Prostate gland (tissue), 2 donors: Measurements from ENCODE around the gene ITIH2. TPM values are rescaled to one million over a fixed set of nuclear protein-coding genes. Genes with fewer than 3 reads are reported as not detected.
A peak's percentile ranks its signal among the peaks of the same experiment; 100 is the strongest.

ENCODE experiments used
- DNase-seq: peaks from one replicate; pipeline ENCODE4 v3.0.0-alpha.2; 2019; ENCODE audit warnings: low spot score
- H3K27ac ChIP-seq, 2 donors: fragments of 200-600 bp; sonication (generic); 2 replicates each; pipeline ENCODE4 v1.5.1; 2017 to 2019
- H3K27me3 ChIP-seq: fragments of 200-600 bp; sonication (generic); replicated peaks from 2 replicates; pipeline ENCODE4 v1.5.1; 2019; ENCODE audit not compliant: insufficient read depth
- H3K36me3 ChIP-seq, 2 donors: fragments of 200-600 bp; sonication (generic); 1 replicate in 1 of 2; 2 replicates in 1 of 2; pipeline versions ENCODE4 v1.5.1 to v1.8.1; 2017 to 2019
- H3K4me1 ChIP-seq: fragments of 200-600 bp; sonication (generic); replicated peaks from 2 replicates; pipeline ENCODE4 v1.5.1; 2019
- H3K4me3 ChIP-seq, 2 donors: fragments of 200-600 bp; sonication (generic); 2 replicates each; pipeline ENCODE4 v1.5.1; 2017 to 2019
- H3K9me3 ChIP-seq: fragments of 200-600 bp; sonication (generic); 2 replicates; pipeline ENCODE4 v1.5.1; 2017
- CTCF ChIP-seq, 4 experiments: fragments of 200-600 bp in 2 of 4; fragments of 450-650 bp in 2 of 4; sonication (generic) in 2 of 4; IDR thresholded peaks; 1 replicate in 3 of 4; 2 replicates in 1 of 4; pipeline ENCODE4 v1.5.1; 2016 to 2019; ENCODE audit warnings: antibody characterized with exemption in 4 of 4, mild to moderate bottlenecking in 2 of 4, moderate library complexity in 2 of 4
- POLR2A ChIP-seq: fragments of 450-650 bp; IDR thresholded peaks from one replicate; pipeline ENCODE4 v1.6.1; 2016; ENCODE audit warnings: antibody characterized with exemption, mild to moderate bottlenecking
- POLR2AphosphoS5 ChIP-seq: sonication (generic); formaldehyde crosslinking; IDR thresholded peaks from one replicate; pipeline ENCODE4 v1.6.1; 2017; ENCODE audit warnings: antibody characterized with exemption
- WGBS: methylation state at CpG from one replicate; pipeline ENCODE4 v1.1.5; 2018; 5-methylcytosine and 5-hydroxymethylcytosine counted together
- intact Hi-C: fragments of 100-400 bp; cut with DNase I; formaldehyde crosslinking; loops from one replicate; pipeline ENCODE4 v1.14.2; 2022
- total RNA-seq, 2 donors: library from RNA; depleted of rRNA; stranded (reverse); fragments of >200 nt; gene quantifications; one replicate each; pipeline ENCODE4 v1.1.0, GENCODE V29; 2016

The ITIH2 gene
- total RNA-seq, 2 donors from 2014 or later: not detected

- H3K9me3 ChIP-seq: no peaks in the 10 kb centered on the region
- no peak overlapping the region for H3K4me3 ChIP-seq
- 77% methylated on average over 3 of the region's 3 CpGs for WGBS
- H3K27ac ChIP-seq: no peak overlapping the region
- H3K4me1 ChIP-seq: no peaks in the 10 kb centered on the region
- DNase-seq: no peak
- no peak for TF ChIP-seq POLR2A
- no peak for TF ChIP-seq POLR2AphosphoS5
- TF ChIP-seq CTCF (IDR thresholded peaks at IDR 0.05): no peak
- H3K36me3 ChIP-seq: no peaks in the 10 kb centered on the region
- intact Hi-C loops: no loop called here
- no peaks in the 10 kb centered on the region for H3K27me3 ChIP-seq
Observed at GRCh38 chr10:7786430-7786829, 83.3 kb downstream of the ITIH2 start.

DNA sequence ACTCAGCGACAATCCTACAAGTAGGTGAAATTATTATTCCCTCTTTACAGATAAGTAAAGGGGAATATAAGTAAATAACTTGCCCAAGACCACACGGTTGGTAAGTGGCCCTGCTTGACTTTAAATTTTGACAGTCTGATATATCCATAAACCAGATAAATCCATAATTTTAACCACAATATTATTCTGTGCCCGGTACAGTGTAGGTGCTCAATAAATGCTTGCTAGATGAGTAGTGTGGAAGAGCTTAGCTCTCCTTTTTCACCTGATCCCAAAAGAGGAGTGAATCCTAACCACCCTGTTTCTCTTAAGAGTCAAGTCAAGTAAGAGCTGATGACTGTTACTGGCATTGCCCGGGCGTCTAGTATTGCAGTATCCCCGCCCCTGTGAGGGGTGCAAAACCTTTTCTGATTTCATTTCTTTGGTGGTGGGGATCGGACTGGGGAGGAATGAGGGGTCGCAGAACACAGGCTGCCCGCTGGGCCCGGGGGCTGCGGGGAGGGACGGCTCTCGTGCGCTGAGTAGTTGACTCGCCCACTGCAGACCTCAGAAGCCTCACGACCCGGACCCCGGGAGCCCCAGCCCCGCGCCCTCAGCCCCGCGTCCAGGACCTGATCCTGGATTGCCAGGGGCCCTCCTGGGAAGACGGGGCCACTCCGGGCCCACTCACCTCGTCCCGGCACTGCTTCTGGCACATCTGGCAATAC is 84.2 kb downstream of the ITIH2 start:
- H3K27ac ChIP-seq: peak overlapping the region; percentile 80
- TF ChIP-seq CTCF (IDR thresholded peaks at IDR 0.05) (no peak), POLR2A (no peak), POLR2AphosphoS5 (no peak)
- no peaks in the 10 kb centered on the region for H3K36me3 ChIP-seq
- no peaks in the 10 kb centered on the region for H3K9me3 ChIP-seq
- DNase-seq: no peak
- H3K27me3 ChIP-seq: no peaks in the 10 kb centered on the region
- no peaks in the 10 kb centered on the region for H3K4me1 ChIP-seq
- H3K4me3 ChIP-seq: peak overlapping the region; percentile 71 to 90
- intact Hi-C loops: no loop called here
- 6% methylated on average over 10 of the region's 26 CpGs for WGBS

- intact Hi-C loops: no loop called here
Observed at GRCh38 chr10:7787857-7788638, 84.9 kb downstream of the ITIH2 start, which contains the start of the genes ATP5F1C and KIN. TSS of gene ATP5F1C (plus strand) at chr10:7788177. CDS start at chr10:7788208, 31 bp downstream. TSS of gene KIN (minus strand) at chr10:7787993. CDS start at chr10:7787933, 60 bp downstream.

GRCh38 chr10:7788639-7789286 is 85.6 kb downstream of the ITIH2 start:
- TF ChIP-seq POLR2AphosphoS5: no peak
- no peak for TF ChIP-seq CTCF (IDR thresholded peaks at IDR 0.05)
- TF ChIP-seq POLR2A: no peak
- no peaks in the 10 kb centered on the region for H3K9me3 ChIP-seq
- H3K4me1 ChIP-seq: no peaks in the 10 kb centered on the region
- H3K27ac ChIP-seq: peak overlapping the region; percentile 80
- WGBS: 2% methylated on average over 25 of the region's 25 CpGs
- H3K36me3 ChIP-seq: no peaks in the 10 kb centered on the region
- peak overlapping the region; percentile 71 to 90 for H3K4me3 ChIP-seq
- no peaks in the 10 kb centered on the region for H3K27me3 ChIP-seq
- DNase-seq: no peak
- intact Hi-C loops: no loop called here

More at GRCh38 chr10:7787857-7788638, 84.9 kb downstream of the ITIH2 start, which contains the start of the genes ATP5F1C and KIN:
- DNase-seq: peak; percentile 97
- Histone ChIP-seq H3K9me3 (no peaks in the 10 kb centered on the region), H3K4me3 (peak within 1 kb of the TSS; percentile 71 to 90), H3K27ac (peak within 1 kb of the TSS; percentile 80), H3K27me3 (no peaks in the 10 kb centered on the region), H3K4me1 (no peaks in the 10 kb centered on the region), H3K36me3 (no peaks in the 10 kb centered on the region)
- TF ChIP-seq POLR2A: peak; percentile 80
- TF ChIP-seq CTCF (IDR thresholded peaks at IDR 0.05): peak in 1 of 4 experiments; percentile 15
- peak; percentile 95 for TF ChIP-seq POLR2AphosphoS5
- 2% methylated on average over 58 of the region's 59 CpGs for WGBS
